T-helper 1 cell treated with Interleukin-12 subunit alpha and Interleukin-12 subunit beta and Interleukin-4 antibody, amounts not matched to agents 30 μg/mL and 1 μg/mL, for 36 hours (primary cell): ENCODE data around the gene COX10.
A peak's percentile ranks its signal among the peaks of the same experiment; 100 is the strongest.

Experiments
- H3K27ac Mint-ChIP-seq: one replicate; pipeline ENCODE4 v1.8.0; 2021; ENCODE audit warnings: mild to moderate bottlenecking, mixed read lengths
- H3K27me3 Mint-ChIP-seq: one replicate; pipeline ENCODE4 v1.8.0; 2021; ENCODE audit warnings: low read depth, mixed read lengths
- H3K36me3 Mint-ChIP-seq: one replicate; pipeline ENCODE4 v1.8.0; 2021; ENCODE audit warnings: low read depth, mixed read lengths
- H3K4me1 Mint-ChIP-seq: one replicate; pipeline ENCODE4 v1.8.0; 2021; ENCODE audit warnings: low read depth, mixed read lengths
- H3K4me3 Mint-ChIP-seq: one replicate; pipeline ENCODE4 v1.8.0; 2021; ENCODE audit warnings: mild to moderate bottlenecking, moderate library complexity, mixed read lengths
- H3K9me3 Mint-ChIP-seq: one replicate; pipeline ENCODE4 v1.8.0; 2021; ENCODE audit warnings: mixed read lengths

The COX10 gene

DNA sequence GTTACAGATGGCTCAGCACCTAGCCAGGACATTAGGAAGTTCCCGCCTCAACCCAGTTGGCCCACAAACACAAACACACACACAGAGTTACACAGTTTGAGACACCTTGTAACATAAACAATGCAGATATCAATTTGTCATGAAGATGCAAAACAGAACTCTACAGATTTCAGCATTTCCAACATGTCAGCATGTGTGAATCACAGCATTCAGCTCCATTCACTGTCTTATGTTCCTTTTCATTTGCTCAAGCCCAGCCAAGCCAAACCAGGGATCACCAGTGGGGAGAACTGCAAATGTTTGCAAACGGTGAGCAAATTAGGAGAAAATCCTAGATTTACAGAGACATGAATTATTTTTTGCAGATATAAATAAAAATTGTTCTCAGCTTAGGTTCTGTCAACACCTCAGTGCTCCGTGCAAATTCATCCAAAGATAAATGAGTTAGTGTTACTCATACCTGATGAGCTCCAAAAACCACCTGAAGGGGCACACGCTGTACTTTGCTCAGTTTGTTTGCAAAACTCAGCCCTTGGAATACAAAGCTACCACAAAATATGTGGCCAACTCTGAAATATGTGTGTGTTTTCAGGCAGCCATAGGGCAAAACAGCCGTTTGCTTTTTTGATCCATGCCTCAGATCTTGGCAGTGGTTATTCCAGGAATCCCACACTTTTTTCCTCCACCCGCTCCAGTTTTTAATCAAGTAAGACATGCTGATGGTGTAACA is 16.3 kb upstream of the COX10 start:
- Mint-ChIP-seq H3K9me3 (peaks cover 7% of the 10 kb centered on the region), H3K36me3 (peaks cover 49% of the 10 kb centered on the region), H3K27ac (no peak overlapping the region), H3K4me1 (peaks cover 20% of the 10 kb centered on the region), H3K27me3 (no peaks in the 10 kb centered on the region), H3K4me3 (no peak overlapping the region)

- Mint-ChIP-seq H3K27me3 (no peaks in the 10 kb centered on the region), H3K27ac (no peak overlapping the region), H3K4me1 (peaks cover 31% of the 10 kb centered on the region), H3K36me3 (peaks cover 59% of the 10 kb centered on the region), H3K9me3 (peaks cover 7% of the 10 kb centered on the region), H3K4me3 (no peak overlapping the region)
These were observed 11.7 kb upstream of the COX10 start for GRCh38 chr17:14057591-14057990.

DNA sequence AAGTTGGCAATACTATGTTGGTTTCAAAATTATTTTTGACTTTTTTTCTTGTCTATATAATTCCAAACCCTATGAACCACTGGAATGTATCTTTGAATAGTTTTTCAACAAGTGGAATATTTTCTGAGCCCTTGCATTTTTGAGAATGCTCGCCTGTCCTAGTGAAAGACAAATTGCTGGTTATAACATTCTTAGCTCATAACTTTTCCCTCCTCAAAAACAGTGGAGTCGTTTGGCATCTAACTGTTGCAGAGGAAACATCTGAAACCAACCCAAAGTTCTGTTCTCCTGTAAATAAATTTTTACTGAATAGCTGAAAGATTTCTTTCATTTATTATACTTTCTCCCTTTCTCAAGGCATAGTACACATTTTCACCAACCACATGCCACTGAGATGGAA is 11.3 kb upstream of the COX10 start:
- no peak overlapping the region for H3K27ac Mint-ChIP-seq
- H3K9me3 Mint-ChIP-seq: peaks cover 7% of the 10 kb centered on the region
- H3K4me3 Mint-ChIP-seq: no peak overlapping the region
- H3K36me3 Mint-ChIP-seq: peaks cover 59% of the 10 kb centered on the region
- H3K4me1 Mint-ChIP-seq: peaks cover 31% of the 10 kb centered on the region
- H3K27me3 Mint-ChIP-seq: no peaks in the 10 kb centered on the region

DNA sequence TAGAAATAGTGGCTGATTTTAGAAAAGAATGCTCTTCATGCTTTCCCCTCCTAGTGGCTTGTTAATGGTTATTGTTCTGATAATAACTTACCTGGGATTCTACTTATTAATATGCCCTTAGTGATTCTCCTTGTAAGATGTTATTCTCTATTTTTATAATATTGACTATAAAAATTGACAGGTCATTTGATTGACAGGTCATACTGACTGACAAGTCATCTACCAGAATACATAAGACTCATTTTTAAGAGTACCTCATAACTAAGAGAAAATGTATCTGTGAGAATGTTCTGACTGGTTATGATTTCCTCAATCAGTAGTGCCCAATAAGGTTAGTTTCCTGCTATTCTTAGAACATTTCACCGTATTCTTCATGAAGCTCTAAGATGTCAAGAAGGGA is 8.6 kb upstream of the COX10 start:
- no peak overlapping the region for H3K27ac Mint-ChIP-seq
- peaks cover 4% of the 10 kb centered on the region for H3K9me3 Mint-ChIP-seq
- no peak overlapping the region for H3K4me3 Mint-ChIP-seq
- peaks cover 32% of the 10 kb centered on the region for H3K4me1 Mint-ChIP-seq
- peaks cover 58% of the 10 kb centered on the region for H3K36me3 Mint-ChIP-seq
- no peaks in the 10 kb centered on the region for H3K27me3 Mint-ChIP-seq

GRCh38 chr17:14061666-14062560 is 7.4 kb upstream of the COX10 start:
- Mint-ChIP-seq H3K27ac (peak overlapping the region; percentile 7), H3K27me3 (no peaks in the 10 kb centered on the region), H3K9me3 (peaks cover 6% of the 10 kb centered on the region), H3K36me3 (peaks cover 56% of the 10 kb centered on the region), H3K4me1 (peaks cover 35% of the 10 kb centered on the region), H3K4me3 (no peak overlapping the region)

GRCh38 chr17:14067347-14067746 is 2.0 kb upstream of the COX10 start:
- H3K27me3 Mint-ChIP-seq: no peaks in the 10 kb centered on the region
- H3K27ac Mint-ChIP-seq: no peak overlapping the region
- peaks cover 29% of the 10 kb centered on the region for H3K36me3 Mint-ChIP-seq
- H3K9me3 Mint-ChIP-seq: peaks cover 6% of the 10 kb centered on the region
- no peak overlapping the region for H3K4me3 Mint-ChIP-seq
- H3K4me1 Mint-ChIP-seq: peaks cover 42% of the 10 kb centered on the region

GRCh38 chr17:14068542-14069250 is 608 bp upstream of the COX10 start:
- Mint-ChIP-seq H3K36me3 (peaks cover 40% of the 10 kb centered on the region), H3K4me1 (peaks cover 49% of the 10 kb centered on the region), H3K27me3 (no peaks in the 10 kb centered on the region), H3K9me3 (peaks cover 6% of the 10 kb centered on the region), H3K4me3 (peak overlapping the region; percentile 94), H3K27ac (peak overlapping the region; percentile 88)

DNA sequence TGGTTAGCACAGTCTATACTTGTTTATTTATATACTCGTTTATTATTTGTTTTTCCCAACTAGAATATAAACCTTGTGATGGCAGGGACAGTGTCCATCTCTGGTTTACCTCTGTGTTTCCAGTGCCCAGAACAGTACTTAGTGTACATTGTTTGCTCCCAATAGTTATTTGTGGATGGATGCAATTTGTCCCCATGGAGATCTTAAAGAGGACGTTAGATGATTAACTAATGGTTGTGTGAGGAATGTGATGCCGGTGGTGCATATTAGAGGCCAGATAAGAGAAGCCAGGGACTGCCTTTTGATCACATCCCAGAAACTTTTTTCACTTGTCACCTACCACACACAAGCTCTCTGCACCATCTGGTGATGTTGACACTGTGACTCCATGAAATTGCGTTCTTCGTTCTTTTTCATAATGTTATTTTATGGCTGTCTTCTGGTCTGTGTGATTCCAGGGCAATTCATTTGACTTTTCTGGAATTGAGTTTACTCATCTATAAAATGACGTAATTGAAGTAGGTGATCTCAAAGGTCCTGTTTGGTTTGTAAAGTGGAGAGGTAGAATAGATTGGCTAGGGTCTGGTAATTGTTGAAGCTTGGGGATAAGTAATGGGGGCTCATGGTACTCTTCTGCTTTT is 1.2 kb downstream of the COX10 start:
- H3K27me3 Mint-ChIP-seq: no peaks in the 10 kb centered on the region
- peaks cover 6% of the 10 kb centered on the region for H3K9me3 Mint-ChIP-seq
- peak overlapping the region; percentile 94 for H3K4me3 Mint-ChIP-seq
- peaks cover 36% of the 10 kb centered on the region for H3K36me3 Mint-ChIP-seq
- peaks cover 43% of the 10 kb centered on the region for H3K4me1 Mint-ChIP-seq
- peak overlapping the region; percentile 88 for H3K27ac Mint-ChIP-seq

GRCh38 chr17:14072881-14073280 is 3.6 kb downstream of the COX10 start:
- Mint-ChIP-seq H3K4me1 (peaks cover 39% of the 10 kb centered on the region), H3K27me3 (no peaks in the 10 kb centered on the region), H3K9me3 (no peaks in the 10 kb centered on the region), H3K4me3 (no peak overlapping the region), H3K27ac (no peak overlapping the region), H3K36me3 (peaks cover 32% of the 10 kb centered on the region)

- Mint-ChIP-seq H3K4me3 (no peak overlapping the region), H3K36me3 (peaks cover 47% of the 10 kb centered on the region), H3K27me3 (no peaks in the 10 kb centered on the region), H3K27ac (peak overlapping the region; percentile 65), H3K4me1 (peaks cover 37% of the 10 kb centered on the region), H3K9me3 (no peaks in the 10 kb centered on the region)
These were observed 8.7 kb downstream of the COX10 start for GRCh38 chr17:14078027-14078426.

DNA sequence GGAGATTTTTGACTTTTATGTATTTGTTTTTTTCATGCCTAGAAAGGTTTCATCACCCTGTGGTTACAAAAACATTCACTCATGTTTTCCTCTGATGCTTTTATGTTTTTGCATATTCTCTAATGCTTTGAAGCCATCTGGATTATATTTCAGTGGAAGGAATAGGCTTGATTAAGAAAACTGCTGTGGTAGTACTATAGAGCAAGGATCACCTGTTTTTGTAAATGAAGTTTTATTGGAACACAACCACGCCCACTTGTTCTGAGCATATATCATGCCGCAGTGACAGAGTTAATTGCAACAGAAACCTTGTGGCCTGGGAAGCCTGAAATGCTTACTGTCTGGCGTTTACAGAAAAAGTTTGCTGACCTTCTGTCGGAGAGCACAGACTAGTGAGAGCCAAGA is 11.5 kb downstream of the COX10 start:
- peaks cover 46% of the 10 kb centered on the region for H3K36me3 Mint-ChIP-seq
- H3K27ac Mint-ChIP-seq: peak overlapping the region; percentile 47
- H3K9me3 Mint-ChIP-seq: no peaks in the 10 kb centered on the region
- peaks cover 33% of the 10 kb centered on the region for H3K4me1 Mint-ChIP-seq
- no peaks in the 10 kb centered on the region for H3K27me3 Mint-ChIP-seq
- no peak overlapping the region for H3K4me3 Mint-ChIP-seq

DNA sequence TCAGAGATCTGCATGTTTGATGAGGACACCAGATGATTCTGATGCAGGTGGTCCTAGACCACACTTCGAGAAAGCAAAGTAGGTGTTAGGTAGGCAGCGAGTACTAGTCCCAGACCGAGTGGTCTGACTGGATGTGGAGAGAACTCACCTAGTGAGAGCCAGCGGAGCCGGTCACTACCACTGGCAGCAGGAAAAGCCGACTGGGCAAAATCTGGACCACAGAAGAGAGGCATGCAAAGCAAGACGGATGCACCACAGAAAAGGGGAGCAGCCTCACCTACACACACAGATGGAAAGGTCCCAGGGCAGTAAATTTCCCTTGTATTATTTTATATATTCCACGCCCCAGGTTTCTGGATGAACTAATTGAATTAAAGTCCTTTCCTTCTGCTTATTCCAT is 13.5 kb downstream of the COX10 start:
- Mint-ChIP-seq H3K36me3 (peaks cover 48% of the 10 kb centered on the region), H3K4me1 (peaks cover 35% of the 10 kb centered on the region), H3K9me3 (no peaks in the 10 kb centered on the region), H3K27ac (no peak overlapping the region), H3K4me3 (no peak overlapping the region), H3K27me3 (no peaks in the 10 kb centered on the region)

- Mint-ChIP-seq H3K4me3 (no peak overlapping the region), H3K36me3 (peaks cover 48% of the 10 kb centered on the region), H3K27ac (no peak overlapping the region), H3K27me3 (no peaks in the 10 kb centered on the region), H3K4me1 (peaks cover 38% of the 10 kb centered on the region), H3K9me3 (no peaks in the 10 kb centered on the region)
These were observed 15.7 kb downstream of the COX10 start for GRCh38 chr17:14084955-14085354.

GRCh38 chr17:14086189-14086588 is 16.9 kb downstream of the COX10 start:
- Mint-ChIP-seq H3K4me1 (peaks cover 37% of the 10 kb centered on the region), H3K27me3 (no peaks in the 10 kb centered on the region), H3K27ac (no peak overlapping the region)

More at GRCh38 chr17:14086189-14086588, 16.9 kb downstream of the COX10 start:
- Mint-ChIP-seq H3K9me3 (no peaks in the 10 kb centered on the region), H3K36me3 (peaks cover 41% of the 10 kb centered on the region), H3K4me3 (no peak overlapping the region)
